Mucosa of rectum (tissue), 2 donors: ENCODE measurements around the gene MSI2.

Source experiments
- H3K27ac ChIP-seq, 2 donors: one replicate each; pipeline ENCODE4 v1.7.0; 2013; ENCODE audit warnings: inconsistent platforms in 2 of 2, low read depth in 2 of 2, low read length in 2 of 2
- H3K27me3 ChIP-seq, 2 donors: one replicate each; pipeline ENCODE4 v1.7.0; 2013; ENCODE audit warnings: low read length in 2 of 2; ENCODE audit not compliant: control insufficient read depth in 2 of 2, insufficient read depth in 2 of 2
- H3K36me3 ChIP-seq, 2 donors: one replicate each; pipeline ENCODE4 v1.7.0; 2013; ENCODE audit warnings: low read length in 2 of 2; ENCODE audit not compliant: control insufficient read depth in 2 of 2, insufficient read depth in 2 of 2
- H3K4me1 ChIP-seq, 2 donors: one replicate each; pipeline ENCODE4 v1.7.0; 2013; ENCODE audit warnings: low read length in 2 of 2, mild to moderate bottlenecking in 1 of 2; ENCODE audit not compliant: control insufficient read depth in 2 of 2, insufficient read depth in 2 of 2
- H3K4me3 ChIP-seq, 2 donors: one replicate each; pipeline ENCODE4 v1.7.0; 2013; ENCODE audit warnings: low read length in 2 of 2
- H3K9ac ChIP-seq, 2 donors: one replicate each; pipeline ENCODE4 v1.7.0; 2013; ENCODE audit warnings: low read length in 2 of 2, low read depth in 1 of 2, mild to moderate bottlenecking in 1 of 2
- H3K9me3 ChIP-seq, 2 donors: one replicate each; pipeline ENCODE4 v1.7.0; 2013; ENCODE audit warnings: low read length in 2 of 2; ENCODE audit not compliant: control insufficient read depth in 2 of 2
- donor health status: healthy.
- donor health status: Normal muscosa, but diverticular disease.

MSI2 gene

GRCh38 chr17:57512258-57512657, 255.9 kb downstream of the MSI2 start:
- no peak overlapping the region for H3K27ac ChIP-seq

GRCh38 chr17:57512691-57513090, 256.4 kb downstream of the MSI2 start:
- Histone ChIP-seq H3K4me1 (no peaks in the 10 kb centered on the region), H3K27me3 (no peaks in the 10 kb centered on the region), H3K9ac (no peak overlapping the region), H3K9me3 (no peaks in the 10 kb centered on the region), H3K4me3 (no peak overlapping the region), H3K27ac (no peak overlapping the region), H3K36me3 (no peaks in the 10 kb centered on the region)

More at GRCh38 chr17:57512258-57512657, 255.9 kb downstream of the MSI2 start:
- Histone ChIP-seq H3K4me3 (no peak overlapping the region), H3K9ac (no peak overlapping the region), H3K36me3 (no peaks in the 10 kb centered on the region), H3K9me3 (no peaks in the 10 kb centered on the region), H3K27me3 (no peaks in the 10 kb centered on the region), H3K4me1 (no peaks in the 10 kb centered on the region)

GRCh38 chr17:57513569-57513968, 257.2 kb downstream of the MSI2 start:
- Histone ChIP-seq H3K4me1 (no peaks in the 10 kb centered on the region), H3K4me3 (no peak overlapping the region), H3K36me3 (no peaks in the 10 kb centered on the region), H3K9ac (no peak overlapping the region), H3K27ac (no peak overlapping the region), H3K27me3 (no peaks in the 10 kb centered on the region), H3K9me3 (no peaks in the 10 kb centered on the region)

- Histone ChIP-seq H3K27ac (no peak overlapping the region), H3K27me3 (no peaks in the 10 kb centered on the region), H3K9me3 (no peaks in the 10 kb centered on the region), H3K4me3 (no peak overlapping the region), H3K9ac (no peak overlapping the region), H3K4me1 (no peaks in the 10 kb centered on the region), H3K36me3 (no peaks in the 10 kb centered on the region)
These were observed 258.3 kb downstream of the MSI2 start for GRCh38 chr17:57514614-57515013.

- H3K27ac ChIP-seq, result no peak overlapping the region
These were observed 259.4 kb downstream of the MSI2 start for GRCh38 chr17:57515662-57516211.

DNA sequence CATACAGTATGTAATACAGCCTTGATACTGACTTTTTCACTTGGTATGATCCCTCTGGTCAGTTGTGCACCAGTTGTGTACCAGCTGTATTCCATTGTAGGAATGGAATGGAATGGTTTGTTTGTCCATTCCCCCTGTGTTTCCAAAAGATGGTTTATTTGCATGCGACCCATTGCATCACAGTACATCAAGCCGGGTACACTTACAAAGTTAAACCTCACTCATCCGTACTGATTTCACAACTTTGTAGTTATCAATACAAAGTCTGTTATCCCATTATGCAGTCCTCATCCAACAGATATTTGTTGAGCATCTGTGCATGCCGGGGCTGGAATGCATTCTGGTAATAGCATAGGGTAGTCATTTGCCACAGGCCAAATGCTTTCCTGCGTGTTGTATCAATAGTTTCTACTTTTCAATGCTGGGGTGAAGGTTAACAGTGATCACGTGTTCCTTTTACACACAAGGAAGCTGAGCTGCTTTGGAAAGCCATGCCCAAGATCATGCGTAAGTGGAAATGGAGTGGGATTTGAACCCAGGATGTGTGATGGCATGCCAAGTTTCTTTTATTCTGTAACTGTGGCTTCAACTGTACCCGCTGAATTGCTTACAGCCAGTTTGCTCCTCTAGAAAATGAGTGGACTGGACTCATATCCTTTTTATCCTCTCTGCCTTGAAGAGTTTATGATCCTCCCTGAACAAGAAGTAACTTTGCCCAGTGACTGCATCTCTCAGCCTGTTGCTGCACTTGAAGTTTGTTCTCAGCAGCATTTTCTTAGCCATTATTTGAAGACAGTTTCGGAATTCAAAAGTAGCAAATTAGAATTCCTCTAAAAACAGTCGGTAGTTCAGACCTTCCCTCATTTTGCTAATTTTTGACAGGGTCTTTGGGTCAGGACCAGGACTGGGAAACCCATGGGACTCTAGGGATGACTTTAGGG, 260.2 kb downstream of the MSI2 start:
- H3K36me3 ChIP-seq, result no peaks in the 10 kb centered on the region
- H3K9me3 ChIP-seq, result no peaks in the 10 kb centered on the region
- no peaks in the 10 kb centered on the region for H3K27me3 ChIP-seq
- no peak overlapping the region for H3K4me3 ChIP-seq
- no peak overlapping the region for H3K9ac ChIP-seq
- H3K4me1 ChIP-seq, result no peaks in the 10 kb centered on the region
- H3K27ac ChIP-seq, result no peak overlapping the region

More at GRCh38 chr17:57515662-57516211, 259.4 kb downstream of the MSI2 start:
- Histone ChIP-seq H3K9ac (no peak overlapping the region), H3K36me3 (no peaks in the 10 kb centered on the region), H3K4me1 (no peaks in the 10 kb centered on the region), H3K9me3 (no peaks in the 10 kb centered on the region), H3K27me3 (no peaks in the 10 kb centered on the region), H3K4me3 (no peak overlapping the region)

DNA sequence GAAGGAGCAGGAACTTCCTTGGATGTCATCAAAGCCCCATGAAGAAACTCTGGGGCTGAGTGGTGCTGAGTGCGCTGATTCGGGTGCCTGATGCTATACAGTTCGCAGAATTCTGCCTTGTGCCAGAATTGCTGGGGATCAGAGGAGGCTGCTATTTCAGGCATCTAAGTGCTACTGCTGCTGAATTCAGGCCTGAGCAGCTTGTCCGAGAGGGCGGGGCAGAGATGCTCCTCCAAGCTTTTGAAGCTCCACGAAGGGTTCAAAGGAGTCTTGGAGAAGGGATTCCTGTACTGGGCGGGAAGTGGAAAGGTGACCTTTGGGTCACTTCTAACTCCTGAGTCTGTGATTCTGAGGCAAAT, 260.9 kb downstream of the MSI2 start:
- no peak overlapping the region for H3K9ac ChIP-seq
- H3K4me3 ChIP-seq, result no peak overlapping the region
- no peaks in the 10 kb centered on the region for H3K27me3 ChIP-seq
- H3K9me3 ChIP-seq, result no peaks in the 10 kb centered on the region
- no peaks in the 10 kb centered on the region for H3K36me3 ChIP-seq
- no peak overlapping the region for H3K27ac ChIP-seq
- H3K4me1 ChIP-seq, result no peaks in the 10 kb centered on the region

DNA sequence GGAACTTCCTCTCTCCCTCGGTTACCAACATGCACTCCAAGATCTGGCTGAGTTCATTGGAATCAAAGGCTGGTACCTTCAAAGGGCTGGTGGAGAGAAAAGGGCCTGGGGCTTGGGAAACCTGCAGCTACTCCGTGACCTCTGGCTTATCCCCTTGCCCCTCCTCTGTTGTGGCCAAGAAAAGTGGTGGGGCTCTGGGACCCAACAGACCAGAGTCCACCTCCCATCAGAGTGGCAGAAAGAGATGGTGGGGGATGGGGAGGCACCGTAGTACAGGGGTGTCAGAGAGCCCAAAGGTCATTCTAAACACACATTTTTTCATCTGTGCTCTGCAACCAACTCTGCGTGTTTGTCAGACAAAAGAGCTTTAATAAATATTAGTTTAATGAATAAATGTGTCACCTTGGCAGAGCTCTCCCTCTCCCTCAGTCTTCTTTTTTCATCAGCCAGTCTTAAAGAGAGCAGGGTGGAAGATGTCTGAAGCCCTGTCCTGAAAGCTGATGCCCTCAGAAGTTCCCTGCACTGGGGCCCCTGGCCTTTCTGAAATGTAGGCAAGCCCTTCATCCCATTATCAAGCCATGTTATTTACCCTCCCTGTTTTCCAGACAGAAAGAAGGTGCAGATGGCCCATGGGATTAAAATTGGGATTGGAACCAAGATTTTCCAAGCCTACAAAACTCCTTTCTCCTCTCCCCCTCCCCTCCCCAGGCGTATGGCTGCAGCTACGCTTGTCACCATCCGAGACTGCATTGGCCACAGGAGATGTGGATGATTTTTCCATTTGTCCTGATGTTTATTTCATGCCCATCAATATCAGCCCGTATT, 261.5 kb downstream of the MSI2 start:
- H3K36me3 ChIP-seq, result no peaks in the 10 kb centered on the region
- H3K4me1 ChIP-seq, result no peaks in the 10 kb centered on the region
- no peak overlapping the region for H3K9ac ChIP-seq
- H3K4me3 ChIP-seq, result no peak overlapping the region
- no peaks in the 10 kb centered on the region for H3K27me3 ChIP-seq
- H3K27ac ChIP-seq, result no peak overlapping the region
- no peaks in the 10 kb centered on the region for H3K9me3 ChIP-seq

DNA sequence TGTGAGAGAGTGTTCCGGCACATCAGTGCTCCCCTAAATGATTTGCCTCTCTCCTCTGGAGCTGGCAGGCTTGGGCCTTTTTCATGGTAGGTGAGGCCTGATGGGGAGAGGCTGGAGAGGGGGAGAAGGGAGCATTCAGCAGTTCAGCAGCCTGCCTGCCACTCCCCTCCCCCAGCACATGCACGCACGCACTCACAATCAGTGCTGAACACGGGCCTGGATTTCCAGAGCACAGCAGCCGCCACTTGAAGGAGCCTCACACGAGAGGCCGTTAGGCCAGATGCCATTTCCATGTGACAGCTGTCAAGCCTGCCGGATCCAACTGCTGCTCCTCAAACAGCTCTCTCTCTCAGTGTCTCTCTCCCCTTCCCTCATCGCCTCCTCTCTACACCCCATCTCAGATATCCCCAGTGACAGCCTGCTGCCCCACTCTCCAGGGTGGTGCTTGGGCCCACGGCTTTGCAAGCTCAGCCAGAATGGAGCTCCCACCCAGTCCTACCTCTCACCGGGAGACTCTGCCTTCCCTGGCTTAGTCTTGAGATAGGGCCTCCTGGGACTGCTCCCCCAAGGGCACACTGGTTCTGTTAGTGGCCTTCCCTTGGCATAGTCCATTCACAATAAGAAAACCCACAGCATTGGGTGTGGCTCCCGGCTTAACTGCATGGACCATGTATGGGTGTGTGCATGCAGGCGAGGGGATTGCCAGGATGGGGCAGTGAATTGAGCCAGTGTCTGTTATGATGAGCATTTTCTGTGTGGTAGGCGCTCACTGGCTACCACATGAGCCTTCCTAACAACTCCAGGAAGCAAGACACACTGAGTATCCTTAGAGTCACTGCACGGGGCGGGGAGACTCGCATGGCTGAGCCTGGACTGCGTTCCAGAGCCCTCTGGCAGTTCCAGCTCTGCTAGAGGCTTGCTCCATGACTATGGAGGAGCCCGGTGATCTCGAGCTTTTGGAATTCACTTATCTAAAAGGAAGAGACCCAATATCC, 262.6 kb downstream of the MSI2 start:
- no peak overlapping the region for H3K27ac ChIP-seq
- no peaks in the 10 kb centered on the region for H3K9me3 ChIP-seq
- H3K9ac ChIP-seq, result no peak overlapping the region
- H3K4me3 ChIP-seq, result no peak overlapping the region
- no peaks in the 10 kb centered on the region for H3K4me1 ChIP-seq
- no peaks in the 10 kb centered on the region for H3K36me3 ChIP-seq
- no peaks in the 10 kb centered on the region for H3K27me3 ChIP-seq
